Psoas muscle (tissue), 8 donors: ENCODE data around the gene CCL24. TPM values are rescaled to one million over a fixed set of nuclear protein-coding genes. Genes with fewer than 3 reads are reported as not detected.
"Not testable (repeated sequence)": the region's sequence is repeated elsewhere in the genome, so short reads cannot be mapped to it uniquely, and the experiment has no call there.

Experiments
- ATAC-seq, 4 donors: fragments of 200-7000 bp; cut with Tn5 transposase; one replicate each; pipeline ENCODE4 v1.9.1; 2020; ENCODE audit warnings: moderate library complexity in 3 of 4, mild to moderate bottlenecking in 2 of 4
- DNase-seq, 2 donors: peaks; one replicate each; pipeline ENCODE4 v3.0.0-alpha.2; 2020
- H3K27ac ChIP-seq: fragments of 200-600 bp; one replicate; pipeline ENCODE4 v1.8.0; 2022
- H3K27me3 ChIP-seq, 3 donors: fragments of 200-600 bp in 1 of 3; one replicate each; pipeline versions ENCODE4 v1.6.1 to v1.8.0; 2013 to 2022; ENCODE audit warnings: low read length in 2 of 3, mild to moderate bottlenecking in 2 of 3, moderate library complexity in 1 of 3; ENCODE audit not compliant: insufficient read depth in 3 of 3
- H3K36me3 ChIP-seq, 2 donors: fragments of 200-600 bp in 1 of 2; one replicate each; pipeline versions ENCODE4 v1.6.1 to v1.8.0; 2013 to 2022; ENCODE audit warnings: low read depth in 1 of 2, mild to moderate bottlenecking in 1 of 2, moderate library complexity in 1 of 2; ENCODE audit not compliant: insufficient read depth in 1 of 2
- H3K4me1 ChIP-seq: fragments of 200-600 bp; one replicate; pipeline ENCODE4 v1.8.0; 2022
- H3K4me3 ChIP-seq: fragments of 200-600 bp; one replicate; pipeline ENCODE4 v1.8.0; 2022; ENCODE audit warnings: mild to moderate bottlenecking
- H3K9me3 ChIP-seq: fragments of 200-600 bp; one replicate; pipeline ENCODE4 v1.8.0; 2022
- CTCF ChIP-seq: fragments of 200-600 bp; IDR thresholded peaks from one replicate; pipeline ENCODE4 v1.8.0; 2022; ENCODE audit warnings: antibody characterized with exemption
- WGBS, 3 donors: extraction: QIAGEN DNeasy Blood & Tissue Kit; methylation state at CpG; one replicate each; pipeline versions ENCODE4 v1.1.6 to v1.1.7; 2013; 5-methylcytosine and 5-hydroxymethylcytosine counted together
- intact Hi-C, 2 donors: fragments of 100-400 bp; cut with DNase I; formaldehyde crosslinking; loops; one replicate each; pipeline versions ENCODE4 v1.11.0 to v1.14.2; 2022
- polyA plus RNA-seq, 3 donors: library from polyadenylated mRNA; stranded (reverse); fragments of 200-250 nt; gene quantifications; one replicate each; pipeline ENCODE4 v1.2.3, GENCODE V29; 2013
- total RNA-seq, 4 donors: library from RNA; stranded (reverse); fragmentation: NEBNext Ultra II Directional in 2 of 4; extraction: Animal tissue kit (Norgen Biotek cat#: 25700) in 2 of 4; gene quantifications; one replicate each; pipeline versions ENCODE4 v1.2.1 to v1.2.4, GENCODE V29; 2021 to 2023
- donor health status: healthy with polysubstance abuse.
- donor health status: DM: no; HTN: no; CAD: no; lungs with moderate emphysema.
- donor health status: Bipolar disorder and iron deficiency.
- donor health status: healthy.
- donor health status: DM: yes; HTN: yes; CAD: no.
- donor health status: DM: no; HTN: no; CAD: no.
- donor health status: DM: no; HTN: no; CAD: no.
- donor health status: DM: yes; HTN: yes; CAD: no.

CCL24 gene
- total and polyA plus RNA-seq, 7 donors, result not detected

- ATAC-seq, result no peak
- 88 to 93% (median 92%) methylated on average over 5 of the region's 5 CpGs for WGBS, 3 donors
- intact Hi-C loops, result no loop called here
Observed at GRCh38 chr7:75844158-75844557, 30.6 kb upstream of the CCL24 start.

GRCh38 chr7:75843613-75844116 is 30.1 kb upstream of the CCL24 start:
- Histone ChIP-seq H3K9me3 (no peaks in the 10 kb centered on the region), H3K36me3 (no peaks in the 10 kb centered on the region), H3K4me1 (no peaks in the 10 kb centered on the region), H3K27me3 (no peaks in the 10 kb centered on the region), H3K27ac (no peak overlapping the region), H3K4me3 (no peak overlapping the region)
- 91 to 95% (median 94%) methylated on average over 9 of the region's 9 CpGs for WGBS, 3 donors
- ATAC-seq (no peak), DNase-seq (no peak)
- intact Hi-C loops, result no loop called here
- TF ChIP-seq CTCF, result no peak

More at GRCh38 chr7:75844158-75844557, 30.6 kb upstream of the CCL24 start:
- H3K9me3 ChIP-seq, result no peaks in the 10 kb centered on the region
- no peak for TF ChIP-seq CTCF
- H3K27me3 ChIP-seq, result no peaks in the 10 kb centered on the region
- no peak for DNase-seq
- no peak overlapping the region for H3K4me3 ChIP-seq
- no peak overlapping the region for H3K27ac ChIP-seq
- no peaks in the 10 kb centered on the region for H3K36me3 ChIP-seq
- H3K4me1 ChIP-seq, result no peaks in the 10 kb centered on the region

GRCh38 chr7:75842836-75843446 is 29.3 kb upstream of the CCL24 start:
- Histone ChIP-seq H3K4me3 (no peak overlapping the region), H3K27ac (no peak overlapping the region), H3K36me3 (no peaks in the 10 kb centered on the region), H3K4me1 (no peaks in the 10 kb centered on the region), H3K9me3 (no peaks in the 10 kb centered on the region), H3K27me3 (no peaks in the 10 kb centered on the region)
- ATAC-seq (no peak), DNase-seq (no peak)
- TF ChIP-seq CTCF, result no peak
- intact Hi-C loops, result no loop called here
- 46 to 51% (median 47%) methylated on average over 8 of the region's 8 CpGs for WGBS, 3 donors

- Histone ChIP-seq H3K4me1 (no peaks in the 10 kb centered on the region), H3K27me3 (no peaks in the 10 kb centered on the region), H3K36me3 (no peaks in the 10 kb centered on the region), H3K9me3 (no peaks in the 10 kb centered on the region), H3K27ac (no peak overlapping the region), H3K4me3 (no peak overlapping the region)
- intact Hi-C loops, result no loop called here
- 95 to 97% (median 96%) methylated on average over 3 of the region's 3 CpGs for WGBS, 3 donors
- DNase-seq, result no peak
- no peak for ATAC-seq
- no peak for TF ChIP-seq CTCF
Observed at GRCh38 chr7:75840029-75840428, 26.4 kb upstream of the CCL24 start.

- H3K9me3 ChIP-seq, H3K27me3 ChIP-seq, H3K4me3 ChIP-seq, DNase-seq, H3K36me3 ChIP-seq, intact Hi-C loops, ATAC-seq, H3K27ac ChIP-seq, H3K4me1 ChIP-seq: not testable (repeated sequence)
- 80 to 85% (median 80%) methylated on average over 14 of the region's 14 CpGs for WGBS, 3 donors
Observed at GRCh38 chr7:75838281-75838930, 24.8 kb upstream of the CCL24 start.
